GM12878 (cell line): ENCODE results near the gene MITF. TPM values are rescaled to one million over a fixed set of nuclear protein-coding genes. Genes with fewer than 3 reads are reported as not detected.

Source experiments
- ATAC-seq: fragments of 200-7000 bp; cut with Tn5 transposase; 3 replicates; pipeline ENCODE4 v1.9.1; 2020; ENCODE audit warnings: mild to moderate bottlenecking, moderate library complexity
- BruUV-seq: library from RNA; stranded (reverse); fragments of 400-500 nt; replicated peaks from 2 replicates; lab custom pipeline; 2021; lab: Mats Ljungman, UMichigan
- CTCF ChIA-PET: fragments of 300-600 bp; sonication (Branson Sonifier 250); formaldehyde crosslinking; extraction: SDS; loops from one replicate; lab custom pipeline; 2021; ENCODE audit warnings: inconsistent platforms; lab: Yijun Ruan, JAX
- POLR2A ChIA-PET: fragments of 350-600 bp; formaldehyde crosslinking; extraction: SDS; loops from one replicate; lab custom pipeline; 2021; ENCODE audit warnings: inconsistent platforms; lab: Charles Lee
- RAD21 ChIA-PET: fragments of 300-600 bp; sonication (Branson Sonifier 250); formaldehyde crosslinking; loops from one replicate; lab custom pipeline; 2023; ENCODE audit warnings: antibody characterized with exemption; ENCODE audit not compliant: unreplicated experiment; lab: Charles Lee
- SMC1A ChIA-PET: fragments of 300-600 bp; sonication (Branson Sonifier 250); formaldehyde crosslinking; loops from one replicate; lab custom pipeline; 2023; ENCODE audit not compliant: unreplicated experiment, uncharacterized antibody; lab: Charles Lee
- DNase-seq: peaks from one replicate; pipeline ENCODE4 v3.0.0-alpha.2; 2011; ENCODE audit warnings: low read depth, low spot score
- FAIRE-seq: peaks from 3 replicates; lab custom pipeline; 2011; peaks lifted over from hg19 to GRCh38; lab: Jason Lieb, UNC
- H2AFZ ChIP-seq: 2 replicates; pipeline ENCODE4 v1.6.0; 2011; ENCODE audit warnings: low read depth, low read length, control low read depth; ENCODE audit not compliant: control insufficient read depth
- H3K27ac ChIP-seq: 2 replicates; pipeline ENCODE4 v1.5.1; 2011; ENCODE audit warnings: control low read depth; ENCODE audit not compliant: control insufficient read depth, insufficient read depth
- H3K27me3 ChIP-seq, 2 experiments: replicated peaks in 1 of 2; 2 replicates each; pipeline versions ENCODE4 v1.6.0 to v1.6.1; 2011; ENCODE audit warnings: low read length in 1 of 2; ENCODE audit not compliant: control insufficient read depth in 2 of 2, insufficient read depth in 2 of 2
- H3K36me3 ChIP-seq, 2 experiments: 2 replicates each; pipeline ENCODE4 v1.5.1; 2011; ENCODE audit warnings: low read length in 1 of 2; ENCODE audit not compliant: control insufficient read depth in 2 of 2, insufficient read depth in 2 of 2
- H3K4me1 ChIP-seq: 2 replicates; pipeline ENCODE4 v1.6.1; 2011; ENCODE audit warnings: mild to moderate bottlenecking, low read length, moderate library complexity, mixed read lengths; ENCODE audit not compliant: control insufficient read depth, insufficient read depth
- H3K4me2 ChIP-seq: 2 replicates; pipeline ENCODE4 v1.6.0; 2011; ENCODE audit warnings: control low read depth; ENCODE audit not compliant: control insufficient read depth, insufficient read depth
- H3K4me3 ChIP-seq: fragments of 200-600 bp; sonication (generic); 2 replicates; pipeline ENCODE4 v1.5.1; 2016
- H3K79me2 ChIP-seq: 2 replicates; pipeline ENCODE4 v1.6.0; 2011; ENCODE audit warnings: low read length; ENCODE audit not compliant: control insufficient read depth, insufficient read depth
- H3K9ac ChIP-seq: 2 replicates; pipeline ENCODE4 v1.8.0; 2011; ENCODE audit warnings: low read length, control low read depth, mixed read lengths; ENCODE audit not compliant: control insufficient read depth, insufficient read depth
- H3K9me3 ChIP-seq: replicated peaks from 3 replicates; pipeline ENCODE4 v1.5.1; 2011; ENCODE audit warnings: mild to moderate bottlenecking, low read length; ENCODE audit not compliant: control insufficient read depth, insufficient read depth
- H4K20me1 ChIP-seq: 2 replicates; pipeline ENCODE4 v1.6.0; 2011; ENCODE audit not compliant: control insufficient read depth, insufficient read depth
- CHD2 ChIP-seq: IDR thresholded peaks from 2 replicates; pipeline ENCODE4 v1.6.1; 2011; ENCODE audit warnings: low read depth, low read length, improper control_type of control experiment, borderline replicate concordance
- FOXM1 ChIP-seq: IDR thresholded peaks from 2 replicates; pipeline ENCODE4 v1.6.1; 2012; ENCODE audit warnings: low read depth, mild to moderate bottlenecking, inconsistent platforms, low read length, moderate library complexity
- LARP7 ChIP-seq: fragments of 450-650 bp; IDR thresholded peaks from 2 replicates; pipeline ENCODE4 v1.6.1; 2017; ENCODE audit warnings: mild to moderate bottlenecking
- TCF3 ChIP-seq: IDR thresholded peaks from 2 replicates; pipeline ENCODE4 v1.6.1; 2012; ENCODE audit warnings: low read depth, mild to moderate bottlenecking, low read length, borderline replicate concordance; ENCODE audit not compliant: insufficient read depth
- ZNF24 ChIP-seq: fragments of 450-650 bp; IDR thresholded peaks from 2 replicates; pipeline ENCODE4 v1.6.1; 2017; ENCODE audit warnings: antibody characterized with exemption, mild to moderate bottlenecking
- ZNF592 ChIP-seq: fragments of 450-650 bp; IDR thresholded peaks from 2 replicates; pipeline ENCODE4 v1.6.1; 2017; ENCODE audit warnings: mild to moderate bottlenecking, moderate library complexity
- WGBS: methylation state at CpG from one replicate; pipeline ENCODE4 v1.1.6; 2016; ENCODE audit warnings: low lambda C conversion rate; ENCODE audit not compliant: insufficient replicate concordance, insufficient coverage; ENCODE audit errors: missing lambda C conversion rate; 5-methylcytosine and 5-hydroxymethylcytosine counted together
- in situ Hi-C: fragments of 300-500 bp; cut with MboI; formaldehyde crosslinking; loops from 9 replicates; pipeline ENCODE4 v1.14.3; 2018; ENCODE audit warnings: mixed read lengths
- intact Hi-C: fragments of 100-400 bp; cut with micrococcal nuclease; formaldehyde crosslinking; loops from one replicate; pipeline ENCODE4 v1.14.2; 2022; ENCODE audit not compliant: unreplicated experiment
- polyA plus RNA-seq, 11 experiments: library from polyadenylated mRNA; depleted of rRNA in 4 of 11; unstranded in 6 of 11; stranded (reverse) in 5 of 11; fragments of >200 nt; fragmentation: Nextera tagmentation in 4 of 11; fragmentation: Illumina TruSeq in 1 of 11; extraction: Ambion mirVana in 4 of 11; extraction: Trizol in 1 of 11; gene quantifications; 1 replicate in 1 of 11; 2 replicates in 10 of 11; pipeline versions ENCODE4 v1.2.1 to v1.2.3, GENCODE V29; 2011 to 2016; ENCODE audit warnings: inconsistent platforms in 2 of 11, missing spikeins in 2 of 11, low read depth in 1 of 11
- total RNA-seq, 4 experiments: library from RNA; depleted of rRNA in 3 of 4; stranded (reverse); fragments of >200 nt in 3 of 4; fragmentation: Illumina TruSeq in 1 of 4; extraction: Trizol in 1 of 4; gene quantifications; 2 replicates each; pipeline versions ENCODE4 v1.2.1 to v1.2.3, GENCODE V29; 2013 to 2021

MITF gene
- total and polyA plus RNA-seq, 10 of the 15 experiments (the other 5 are each of a cell fraction or from before 2014, with no cell fraction given): under 0.01 to 0.90 (median 0.06) TPM; not detected in 3

- RAD21 ChIA-PET: no interaction called here
- 37% methylated on average over 8 of the region's 8 CpGs for WGBS
- POLR2A ChIA-PET: no interaction called here
- Histone ChIP-seq H3K27ac (no peak overlapping the region), H3K9ac (no peak overlapping the region), H3K36me3 (no peaks in the 10 kb centered on the region), H4K20me1 (no peaks in the 10 kb centered on the region), H3K9me3 (no peaks in the 10 kb centered on the region), H3K79me2 (no peaks in the 10 kb centered on the region), H3K4me2 (no peak overlapping the region), H2AFZ (no peak overlapping the region), H3K4me3 (no peak overlapping the region), H3K27me3 (no peaks in the 10 kb centered on the region), H3K4me1 (no peaks in the 10 kb centered on the region)
- CTCF ChIA-PET: no interaction called here
- no peak for ATAC-seq
- SMC1A ChIA-PET: interaction anchor here (1.2 kb wide), 1 partner anchor 10 kb away, joined by 4 read pairs; no protein-coding TSS in a partner anchor
- DNase-seq: no peak
- no peak for TF ChIP-seq ZNF24
- no peak for TF ChIP-seq ZNF592
- TF ChIP-seq CHD2: no peak
- no peak for TF ChIP-seq TCF3
- no peak for TF ChIP-seq FOXM1
- TF ChIP-seq LARP7: no peak
- intact Hi-C loops: no loop called here
- FAIRE-seq: no peak
- BruUV-seq: no TSS peak
- in situ Hi-C loops: loop anchor here (25.0 kb wide), 1 partner anchor 764 kb away; no protein-coding TSS in a partner anchor
Observed at GRCh38 chr3:69926385-69926784, 187.1 kb downstream of the MITF start.
